ENCODE results near the gene EFHD1. TPM values are rescaled to one million over a fixed set of nuclear protein-coding genes. Genes with fewer than 3 reads are reported as not detected.
A peak's percentile ranks its signal among the peaks of the same experiment; 100 is the strongest.

Gene EFHD1
- total RNA-seq, 1 experiment from 2014 or later: 0.47 TPM

DNA sequence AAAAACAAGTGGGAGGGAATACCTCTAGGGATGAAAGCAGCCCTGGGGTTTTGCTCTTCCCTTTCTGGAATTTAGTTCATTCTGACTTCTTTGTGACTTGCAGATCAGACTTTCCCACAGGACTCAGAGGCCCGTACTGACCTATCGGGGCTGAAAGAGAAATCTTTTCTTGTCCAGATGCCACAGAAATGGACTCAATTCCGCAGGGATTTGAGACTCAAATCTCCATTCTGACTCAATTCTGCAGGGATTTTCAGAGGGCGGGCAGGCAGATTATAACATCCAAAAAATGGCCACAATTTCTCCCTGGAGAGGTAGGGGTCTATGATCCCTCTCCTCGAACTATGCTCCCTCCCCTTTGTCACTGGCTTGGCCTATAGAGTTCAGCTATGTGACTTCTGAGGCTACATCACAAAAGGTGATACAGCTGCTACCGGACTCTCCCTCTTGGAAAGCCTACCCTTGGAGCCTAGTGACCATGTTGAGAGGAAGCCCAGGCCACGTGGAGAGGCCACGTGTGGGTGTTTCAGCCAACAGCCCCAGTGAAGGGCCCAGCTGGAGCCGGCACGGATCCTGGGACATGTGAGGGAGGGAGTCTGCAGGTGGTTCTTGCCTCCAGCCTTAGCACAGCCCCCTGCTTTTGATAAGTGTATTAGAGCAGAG is 4.8 kb upstream of the EFHD1 start:
- H3K4me1 Mint-ChIP-seq (ENCODE audit: low read depth, unreplicated experiment): peaks cover 8% of the 10 kb centered on the region
- no TSS peak for BruUV-seq (replicated peaks)
- DNase-seq: no peak
- intact Hi-C loops (cut with micrococcal nuclease; ENCODE audit: unreplicated experiment): no loop called here
- peaks cover 9% of the 10 kb centered on the region for H3K36me3 Mint-ChIP-seq (ENCODE audit: insufficient read depth, unreplicated experiment)
- TF ChIP-seq, protein P1, sequence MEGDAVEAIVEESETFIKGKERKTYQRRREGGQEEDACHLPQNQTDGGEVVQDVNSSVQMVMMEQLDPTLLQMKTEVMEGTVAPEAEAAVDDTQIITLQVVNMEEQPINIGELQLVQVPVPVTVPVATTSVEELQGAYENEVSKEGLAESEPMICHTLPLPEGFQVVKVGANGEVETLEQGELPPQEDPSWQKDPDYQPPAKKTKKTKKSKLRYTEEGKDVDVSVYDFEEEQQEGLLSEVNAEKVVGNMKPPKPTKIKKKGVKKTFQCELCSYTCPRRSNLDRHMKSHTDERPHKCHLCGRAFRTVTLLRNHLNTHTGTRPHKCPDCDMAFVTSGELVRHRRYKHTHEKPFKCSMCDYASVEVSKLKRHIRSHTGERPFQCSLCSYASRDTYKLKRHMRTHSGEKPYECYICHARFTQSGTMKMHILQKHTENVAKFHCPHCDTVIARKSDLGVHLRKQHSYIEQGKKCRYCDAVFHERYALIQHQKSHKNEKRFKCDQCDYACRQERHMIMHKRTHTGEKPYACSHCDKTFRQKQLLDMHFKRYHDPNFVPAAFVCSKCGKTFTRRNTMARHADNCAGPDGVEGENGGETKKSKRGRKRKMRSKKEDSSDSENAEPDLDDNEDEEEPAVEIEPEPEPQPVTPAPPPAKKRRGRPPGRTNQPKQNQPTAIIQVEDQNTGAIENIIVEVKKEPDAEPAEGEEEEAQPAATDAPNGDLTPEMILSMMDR (IDR thresholded peaks at IDR 0.05; ENCODE audit: unreplicated experiment): no peak
- H3K4me3 Mint-ChIP-seq (ENCODE audit: low read depth, unreplicated experiment): no peak overlapping the region
- H3K9me3 Mint-ChIP-seq (ENCODE audit: low read depth, unreplicated experiment): no peaks in the 10 kb centered on the region
- H3K27ac Mint-ChIP-seq (ENCODE audit: unreplicated experiment): no peak overlapping the region
- peaks cover 26% of the 10 kb centered on the region for H3K27me3 Mint-ChIP-seq (ENCODE audit: unreplicated experiment)
- CTCF ChIA-PET: interaction anchor here (0.7 kb wide), 1 partner anchor 45 kb away, joined by 3 read pairs; no protein-coding TSS in a partner anchor

DNA sequence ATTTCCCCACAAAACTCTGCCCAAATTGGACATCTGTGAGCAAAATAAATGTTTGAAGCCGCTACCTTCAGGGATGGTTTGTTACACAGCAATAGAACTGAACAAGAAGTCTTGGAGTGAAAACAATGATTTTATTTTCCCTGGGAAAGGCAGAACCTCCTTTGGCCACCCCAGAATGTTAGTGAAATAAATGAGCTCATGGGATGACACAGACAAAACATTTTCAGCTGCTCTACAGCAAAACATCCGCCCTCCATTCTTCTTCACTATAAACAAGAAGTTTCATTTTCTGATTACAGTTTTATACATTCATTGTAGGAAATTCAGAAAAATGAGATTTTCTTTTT is 4.3 kb upstream of the EFHD1 start:
- peaks cover 9% of the 10 kb centered on the region for H3K36me3 Mint-ChIP-seq (ENCODE audit: insufficient read depth, unreplicated experiment)
- H3K9me3 Mint-ChIP-seq (ENCODE audit: low read depth, unreplicated experiment): no peaks in the 10 kb centered on the region
- intact Hi-C loops (cut with micrococcal nuclease; ENCODE audit: unreplicated experiment): no loop called here
- H3K27ac Mint-ChIP-seq (ENCODE audit: unreplicated experiment): no peak overlapping the region
- TF ChIP-seq, protein P1 (IDR thresholded peaks at IDR 0.05; ENCODE audit: unreplicated experiment): no peak
- peaks cover 25% of the 10 kb centered on the region for H3K27me3 Mint-ChIP-seq (ENCODE audit: unreplicated experiment)
- H3K4me1 Mint-ChIP-seq (ENCODE audit: low read depth, unreplicated experiment): peaks cover 8% of the 10 kb centered on the region
- BruUV-seq (replicated peaks): no TSS peak
- CTCF ChIA-PET: interaction anchor here (0.5 to 0.7 kb wide), 2 partner anchors 38 to 44 kb away, joined by 3 read pairs; no protein-coding TSS in a partner anchor
- no peak overlapping the region for H3K4me3 Mint-ChIP-seq (ENCODE audit: low read depth, unreplicated experiment)
- DNase-seq: no peak

DNA sequence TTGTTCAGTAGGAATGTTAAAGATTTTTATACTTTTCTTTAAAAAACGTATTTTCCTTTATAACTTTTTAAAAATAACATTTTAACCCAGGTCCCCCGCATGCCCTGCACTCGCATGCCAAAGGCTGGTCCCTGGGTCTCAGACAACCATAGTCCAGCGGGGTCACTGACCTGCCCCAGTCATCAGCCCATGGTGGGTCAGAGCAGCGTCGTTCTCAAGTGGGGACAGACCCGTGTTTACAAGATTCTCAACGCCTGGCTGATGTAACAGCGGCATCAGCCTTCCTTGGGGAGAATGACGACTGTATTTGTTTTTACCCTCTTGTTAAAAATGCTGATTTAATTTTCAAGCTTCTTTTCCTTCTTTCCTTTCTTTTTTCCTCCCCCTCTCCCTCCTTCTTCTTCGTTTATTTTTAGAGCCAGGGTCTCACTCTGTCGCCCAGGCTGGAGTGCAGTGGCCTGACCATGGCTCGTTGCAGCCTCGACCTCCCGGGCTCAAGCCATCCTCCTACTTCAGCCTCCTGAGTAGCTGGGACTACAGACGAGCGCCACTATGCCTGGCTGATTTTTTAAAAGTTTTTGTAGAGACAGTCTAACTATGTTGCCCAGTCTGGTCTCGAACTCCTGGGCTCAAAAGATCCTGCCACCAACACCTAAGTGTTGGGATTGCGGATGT is 1.0 kb upstream of the EFHD1 start:
- intact Hi-C loops (cut with micrococcal nuclease; ENCODE audit: unreplicated experiment): no loop called here
- Mint-ChIP-seq H3K4me1 (ENCODE audit: low read depth, unreplicated experiment) (peaks cover 8% of the 10 kb centered on the region), H3K4me3 (ENCODE audit: low read depth, unreplicated experiment) (peak overlapping the region; percentile 63), H3K27ac (ENCODE audit: unreplicated experiment) (peak overlapping the region; percentile 46), H3K27me3 (ENCODE audit: unreplicated experiment) (peaks cover 12% of the 10 kb centered on the region), H3K36me3 (ENCODE audit: insufficient read depth, unreplicated experiment) (peaks cover 9% of the 10 kb centered on the region), H3K9me3 (ENCODE audit: low read depth, unreplicated experiment) (no peaks in the 10 kb centered on the region)
- no peak for DNase-seq
- no TSS peak for BruUV-seq (replicated peaks)
- TF ChIP-seq, protein P1 (IDR thresholded peaks at IDR 0.05; ENCODE audit: unreplicated experiment): no peak
- CTCF ChIA-PET: no interaction called here

DNA sequence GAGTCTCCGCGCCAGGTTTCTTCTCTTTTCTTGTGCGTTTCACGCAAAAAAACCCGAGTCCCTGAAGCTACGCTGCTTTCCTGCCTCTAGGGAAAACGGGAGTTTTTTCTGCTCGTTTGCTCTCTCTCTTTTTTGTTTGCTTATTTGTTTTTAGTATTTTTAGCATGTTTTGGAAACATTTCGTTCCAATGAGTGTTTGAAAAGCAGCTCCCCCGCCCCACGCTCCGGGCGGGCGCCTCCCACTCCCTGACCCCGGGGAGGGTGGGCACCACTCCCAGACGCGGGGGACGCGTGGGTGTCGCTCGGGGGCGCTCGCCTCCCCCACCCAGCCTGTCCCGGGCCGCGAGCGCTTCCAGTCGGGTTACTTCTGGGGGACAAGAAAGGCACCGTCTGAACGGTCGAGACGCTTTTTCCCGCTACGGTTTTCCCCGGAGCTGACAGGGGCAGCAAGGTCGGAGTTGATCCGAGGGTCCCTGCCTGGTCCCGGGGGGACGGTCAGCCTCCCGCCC is 446 bp upstream of the EFHD1 start:
- intact Hi-C loops (cut with micrococcal nuclease; ENCODE audit: unreplicated experiment): no loop called here
- Mint-ChIP-seq H3K27me3 (ENCODE audit: unreplicated experiment) (peaks cover 12% of the 10 kb centered on the region), H3K9me3 (ENCODE audit: low read depth, unreplicated experiment) (no peaks in the 10 kb centered on the region), H3K4me1 (ENCODE audit: low read depth, unreplicated experiment) (peaks cover 8% of the 10 kb centered on the region), H3K4me3 (ENCODE audit: low read depth, unreplicated experiment) (peak overlapping the region; percentile 63), H3K36me3 (ENCODE audit: insufficient read depth, unreplicated experiment) (peaks cover 9% of the 10 kb centered on the region), H3K27ac (ENCODE audit: unreplicated experiment) (peak overlapping the region; percentile 46)
- peak; percentile 24 for DNase-seq
- BruUV-seq (replicated peaks): no TSS peak
- CTCF ChIA-PET: no interaction called here
- TF ChIP-seq, protein P1 (IDR thresholded peaks at IDR 0.05; ENCODE audit: unreplicated experiment): no peak
